GM12878 (cell line): ENCODE results near the gene PPP3CB. TPM values are rescaled to one million over a fixed set of nuclear protein-coding genes. Genes with fewer than 3 reads are reported as not detected.
A peak's percentile ranks its signal among the peaks of the same experiment; 100 is the strongest.

Source experiments
- ATAC-seq: fragments of 200-7000 bp; cut with Tn5 transposase; 3 replicates; pipeline ENCODE4 v1.9.1; 2020; ENCODE audit warnings: mild to moderate bottlenecking, moderate library complexity
- BruUV-seq: library from RNA; stranded (reverse); fragments of 400-500 nt; replicated peaks from 2 replicates; lab custom pipeline; 2021; lab: Mats Ljungman, UMichigan
- CTCF ChIA-PET: fragments of 300-600 bp; sonication (Branson Sonifier 250); formaldehyde crosslinking; extraction: SDS; loops from one replicate; lab custom pipeline; 2021; ENCODE audit warnings: inconsistent platforms; lab: Yijun Ruan, JAX
- POLR2A ChIA-PET: fragments of 350-600 bp; formaldehyde crosslinking; extraction: SDS; loops from one replicate; lab custom pipeline; 2021; ENCODE audit warnings: inconsistent platforms; lab: Charles Lee
- RAD21 ChIA-PET: fragments of 300-600 bp; sonication (Branson Sonifier 250); formaldehyde crosslinking; loops from one replicate; lab custom pipeline; 2023; ENCODE audit warnings: antibody characterized with exemption; ENCODE audit not compliant: unreplicated experiment; lab: Charles Lee
- SMC1A ChIA-PET: fragments of 300-600 bp; sonication (Branson Sonifier 250); formaldehyde crosslinking; loops from one replicate; lab custom pipeline; 2023; ENCODE audit not compliant: unreplicated experiment, uncharacterized antibody; lab: Charles Lee
- DNase-seq: peaks from one replicate; pipeline ENCODE4 v3.0.0-alpha.2; 2011; ENCODE audit warnings: low read depth, low spot score
- FAIRE-seq: peaks from 3 replicates; lab custom pipeline; 2011; peaks lifted over from hg19 to GRCh38; lab: Jason Lieb, UNC
- H2AFZ ChIP-seq: 2 replicates; pipeline ENCODE4 v1.6.0; 2011; ENCODE audit warnings: low read depth, low read length, control low read depth; ENCODE audit not compliant: control insufficient read depth
- H3K27ac ChIP-seq: 2 replicates; pipeline ENCODE4 v1.5.1; 2011; ENCODE audit warnings: control low read depth; ENCODE audit not compliant: control insufficient read depth, insufficient read depth
- H3K27me3 ChIP-seq, 2 experiments: replicated peaks in 1 of 2; 2 replicates each; pipeline versions ENCODE4 v1.6.0 to v1.6.1; 2011; ENCODE audit warnings: low read length in 1 of 2; ENCODE audit not compliant: control insufficient read depth in 2 of 2, insufficient read depth in 2 of 2
- H3K36me3 ChIP-seq, 2 experiments: 2 replicates each; pipeline ENCODE4 v1.5.1; 2011; ENCODE audit warnings: low read length in 1 of 2; ENCODE audit not compliant: control insufficient read depth in 2 of 2, insufficient read depth in 2 of 2
- H3K4me1 ChIP-seq: 2 replicates; pipeline ENCODE4 v1.6.1; 2011; ENCODE audit warnings: mild to moderate bottlenecking, low read length, moderate library complexity, mixed read lengths; ENCODE audit not compliant: control insufficient read depth, insufficient read depth
- H3K4me2 ChIP-seq: 2 replicates; pipeline ENCODE4 v1.6.0; 2011; ENCODE audit warnings: control low read depth; ENCODE audit not compliant: control insufficient read depth, insufficient read depth
- H3K4me3 ChIP-seq: fragments of 200-600 bp; sonication (generic); 2 replicates; pipeline ENCODE4 v1.5.1; 2016
- H3K79me2 ChIP-seq: 2 replicates; pipeline ENCODE4 v1.6.0; 2011; ENCODE audit warnings: low read length; ENCODE audit not compliant: control insufficient read depth, insufficient read depth
- H3K9ac ChIP-seq: 2 replicates; pipeline ENCODE4 v1.8.0; 2011; ENCODE audit warnings: low read length, control low read depth, mixed read lengths; ENCODE audit not compliant: control insufficient read depth, insufficient read depth
- H3K9me3 ChIP-seq: replicated peaks from 3 replicates; pipeline ENCODE4 v1.5.1; 2011; ENCODE audit warnings: mild to moderate bottlenecking, low read length; ENCODE audit not compliant: control insufficient read depth, insufficient read depth
- H4K20me1 ChIP-seq: 2 replicates; pipeline ENCODE4 v1.6.0; 2011; ENCODE audit not compliant: control insufficient read depth, insufficient read depth
- EZH2 ChIP-seq: IDR thresholded peaks from 2 replicates; pipeline ENCODE4 v1.6.1; 2012; ENCODE audit warnings: low read depth, mild to moderate bottlenecking, control low read depth, inconsistent platforms, low read length, borderline replicate concordance; ENCODE audit not compliant: control insufficient read depth
- HSF1 ChIP-seq: fragments of 150-350 bp; IDR thresholded peaks from 2 replicates; pipeline ENCODE4 v1.6.1; 2014; ENCODE audit warnings: mild to moderate bottlenecking, low read depth, low read length
- IKZF1 ChIP-seq: fragments of 450-650 bp; conservative IDR thresholded peaks from 2 replicates; pipeline ENCODE4 v1.6.1; 2017; ENCODE audit warnings: antibody characterized with exemption, mild to moderate bottlenecking
- MXI1 ChIP-seq: fragments of 150-350 bp; IDR thresholded peaks from 2 replicates; pipeline ENCODE4 v1.6.1; 2011; ENCODE audit warnings: low read depth, mild to moderate bottlenecking, inconsistent platforms, low read length, improper control_type of control experiment
- MYC ChIP-seq: IDR thresholded peaks from 2 replicates; pipeline ENCODE4 v1.6.1; 2011; ENCODE audit warnings: mild to moderate bottlenecking, low read length, moderate library complexity, inconsistent platforms; ENCODE audit not compliant: insufficient read depth, insufficient replicate concordance, insufficient read length, severe bottlenecking
- NFIC ChIP-seq: IDR thresholded peaks from 2 replicates; pipeline ENCODE4 v1.6.1; 2012; ENCODE audit warnings: low read depth, mild to moderate bottlenecking, inconsistent platforms, low read length, moderate library complexity
- RCOR1 ChIP-seq: conservative IDR thresholded peaks from 2 replicates; pipeline ENCODE4 v1.6.1; 2012; ENCODE audit warnings: low read depth, low read length, improper control_type of control experiment
- RUNX3 ChIP-seq: IDR thresholded peaks from 2 replicates; pipeline ENCODE4 v1.6.1; 2012; ENCODE audit warnings: low read length, inconsistent platforms
- SRF ChIP-seq, 2 experiments: IDR thresholded peaks; 2 replicates each; pipeline ENCODE4 v1.6.1; 2011; ENCODE audit warnings: low read depth in 2 of 2, low read length in 2 of 2, mild to moderate bottlenecking in 1 of 2, moderate library complexity in 1 of 2
- ZNF592 ChIP-seq: fragments of 450-650 bp; IDR thresholded peaks from 2 replicates; pipeline ENCODE4 v1.6.1; 2017; ENCODE audit warnings: mild to moderate bottlenecking, moderate library complexity
- WGBS: methylation state at CpG from one replicate; pipeline ENCODE4 v1.1.6; 2016; ENCODE audit warnings: low lambda C conversion rate; ENCODE audit not compliant: insufficient replicate concordance, insufficient coverage; ENCODE audit errors: missing lambda C conversion rate; 5-methylcytosine and 5-hydroxymethylcytosine counted together
- in situ Hi-C: fragments of 300-500 bp; cut with MboI; formaldehyde crosslinking; loops from 9 replicates; pipeline ENCODE4 v1.14.3; 2018; ENCODE audit warnings: mixed read lengths
- intact Hi-C: fragments of 100-400 bp; cut with micrococcal nuclease; formaldehyde crosslinking; loops from one replicate; pipeline ENCODE4 v1.14.2; 2022; ENCODE audit not compliant: unreplicated experiment
- polyA plus RNA-seq, 11 experiments: library from polyadenylated mRNA; depleted of rRNA in 4 of 11; unstranded in 6 of 11; stranded (reverse) in 5 of 11; fragments of >200 nt; fragmentation: Nextera tagmentation in 4 of 11; fragmentation: Illumina TruSeq in 1 of 11; extraction: Ambion mirVana in 4 of 11; extraction: Trizol in 1 of 11; gene quantifications; 1 replicate in 1 of 11; 2 replicates in 10 of 11; pipeline versions ENCODE4 v1.2.1 to v1.2.3, GENCODE V29; 2011 to 2016; ENCODE audit warnings: inconsistent platforms in 2 of 11, missing spikeins in 2 of 11, low read depth in 1 of 11
- total RNA-seq, 4 experiments: library from RNA; depleted of rRNA in 3 of 4; stranded (reverse); fragments of >200 nt in 3 of 4; fragmentation: Illumina TruSeq in 1 of 4; extraction: Trizol in 1 of 4; gene quantifications; 2 replicates each; pipeline versions ENCODE4 v1.2.1 to v1.2.3, GENCODE V29; 2013 to 2021

Gene PPP3CB
- total and polyA plus RNA-seq, 10 of the 15 experiments (the other 5 are each of a cell fraction or from before 2014, with no cell fraction given), result 11.4 to 46.4 (median 19.3) TPM

GRCh38 chr10:73467206-73467605 is 28.6 kb downstream of the PPP3CB start:
- ChIA-PET RAD21 (interaction anchor here (1.2 kb wide), 1 partner anchor 110 kb away, joined by 3 read pairs; no protein-coding TSS in a partner anchor), SMC1A (interaction anchor here (0.5 to 1.9 kb wide), 9 partner anchors 11 to 771 kb away, joined by 3 to 5 read pairs (median 3); no protein-coding TSS in a partner anchor), POLR2A (no interaction called here), CTCF (interaction anchor here (1.0 kb wide), 1 partner anchor 25 kb away, joined by 3 read pairs; no protein-coding TSS in a partner anchor)
- Histone ChIP-seq H3K4me1 (no peaks in the 10 kb centered on the region), H3K4me3 (no peak overlapping the region), H4K20me1 (no peaks in the 10 kb centered on the region), H2AFZ (peak overlapping the region; percentile 5; the same call in 1 of the 2 replicates), H3K27ac (no peak overlapping the region), H3K9me3 (no peaks in the 10 kb centered on the region), H3K4me2 (no peak overlapping the region), H3K79me2 (no peaks in the 10 kb centered on the region), H3K36me3 (peaks cover 0 to 2% of the 10 kb centered on the region in 2 experiments; a peak in 3 of 4 replicates), H3K9ac (no peak overlapping the region), H3K27me3 (no peaks in the 10 kb centered on the region)
- intact Hi-C loops, result no loop called here
- WGBS, result 24% methylated on average over 2 of the region's 2 CpGs
- BruUV-seq, result no TSS peak
- ATAC-seq, result peak; percentile 68
- peak; percentile 74 for TF ChIP-seq RUNX3
- TF ChIP-seq IKZF1, result no peak
- 0 out of 2 replicates have a peak, but pooled peaks have one; percentile 31 for TF ChIP-seq NFIC
- TF ChIP-seq MXI1, result no peak
- TF ChIP-seq SRF (IDR thresholded peaks at IDR 0.05; ENCODE audit: low read depth in 2 of 2, low read length in 2 of 2), result peak in 1 of 2 experiments; percentile 73; a peak in 1 of 4 replicates
- in situ Hi-C loops, result no loop called here
- FAIRE-seq, result peak; percentile 52
- no peak for DNase-seq

DNA sequence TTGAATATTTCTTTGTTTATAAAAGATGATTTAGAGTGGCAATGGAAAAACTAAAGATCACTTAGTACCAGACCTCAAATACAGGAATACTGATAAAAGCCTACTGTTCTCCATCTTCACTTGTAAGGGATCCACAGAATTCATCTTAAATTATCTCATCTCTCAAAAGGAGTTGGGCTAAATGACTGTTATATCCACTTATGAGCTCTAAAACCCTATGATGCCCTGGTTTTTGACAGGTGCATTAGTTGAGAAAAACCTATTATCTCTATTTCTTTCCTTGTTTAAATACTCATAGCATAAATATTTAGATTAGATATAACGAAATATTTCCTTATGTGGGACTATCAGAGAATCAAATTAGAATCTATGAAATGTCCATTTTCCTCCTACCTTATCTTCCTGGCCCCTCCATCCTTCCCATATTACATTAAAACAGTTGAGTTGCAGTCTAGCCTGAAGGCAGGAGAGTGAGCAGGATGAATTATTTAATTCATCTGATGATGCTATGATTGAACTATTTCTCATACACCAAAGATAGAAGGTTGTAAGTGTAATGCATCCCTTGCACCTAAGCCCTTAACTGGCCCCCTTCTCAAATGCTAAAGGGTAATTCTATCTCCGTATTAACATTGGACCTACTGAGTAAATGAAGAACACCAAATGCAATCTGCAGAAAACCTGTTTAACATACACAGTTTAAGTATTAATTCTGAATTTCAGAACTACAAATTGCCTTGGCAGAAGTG is 29.7 kb downstream of the PPP3CB start:
- Histone ChIP-seq H4K20me1 (no peaks in the 10 kb centered on the region), H2AFZ (no peak overlapping the region), H3K9ac (no peak overlapping the region), H3K4me3 (no peak overlapping the region), H3K79me2 (no peaks in the 10 kb centered on the region), H3K36me3 (peaks cover 0 to 2% of the 10 kb centered on the region in 2 experiments; a peak in 2 of 4 replicates), H3K4me1 (no peaks in the 10 kb centered on the region), H3K9me3 (no peaks in the 10 kb centered on the region), H3K4me2 (no peak overlapping the region), H3K27me3 (no peaks in the 10 kb centered on the region), H3K27ac (no peak overlapping the region)
- ChIA-PET CTCF (no interaction called here), POLR2A (no interaction called here), RAD21 (no interaction called here), SMC1A (interaction anchor here (0.6 to 1.4 kb wide), 3 partner anchors 9 to 35 kb away, joined by 3 read pairs; no protein-coding TSS in a partner anchor)
- WGBS, result 65% methylated on average over 2 of the region's 2 CpGs
- ATAC-seq (no peak), FAIRE-seq (no peak), DNase-seq (no peak)
- intact Hi-C loops (no loop called here), in situ Hi-C loops (no loop called here)
- BruUV-seq, result no TSS peak
- TF ChIP-seq MYC, result no peak
- no peak for TF ChIP-seq RCOR1
- no peak for TF ChIP-seq ZNF592
- TF ChIP-seq HSF1, result no peak
- TF ChIP-seq EZH2, result no peak
